Uterus (tissue), 2 donors: ENCODE measurements around the gene IRF6.

ENCODE experiments used
- CTCF ChIP-seq, 4 experiments: fragments of 200-600 bp in 2 of 4; fragments of 450-650 bp in 2 of 4; sonication (generic) in 2 of 4; IDR thresholded peaks; one replicate each; pipeline ENCODE4 v1.5.1; 2016 to 2019; ENCODE audit warnings: antibody characterized with exemption in 4 of 4, mild to moderate bottlenecking in 2 of 4, moderate library complexity in 1 of 4
- POLR2A ChIP-seq, 2 donors: fragments of 450-650 bp; IDR thresholded peaks; one replicate each; pipeline ENCODE4 v1.6.1; 2016; ENCODE audit warnings: antibody characterized with exemption in 2 of 2, mild to moderate bottlenecking in 1 of 2, moderate library complexity in 1 of 2

GRCh38 chr1:209770636-209771415, 35.1 kb downstream of the IRF6 start:
- no peak for TF ChIP-seq CTCF (IDR thresholded peaks at IDR 0.05)
- TF ChIP-seq POLR2A (IDR thresholded peaks at IDR 0.05) = no peak
